SK-N-DZ (cell line): ENCODE data around the gene MARK1.
A peak's percentile ranks its signal among the peaks of the same experiment; 100 is the strongest.

Experiments
- DNase-seq: peaks from one replicate; pipeline ENCODE4 v3.0.0-alpha.2; 2015; ENCODE audit warnings: low spot score

The MARK1 gene

GRCh38 chr1:220528679-220529501, 954 bp downstream of the MARK1 start:
- DNase-seq, result peak; percentile 33

- DNase-seq, result no peak
Measured at GRCh38 chr1:220529521-220530020, 1.6 kb downstream of the MARK1 start.

- no peak for DNase-seq
Measured at GRCh38 chr1:220533504-220534109, 5.7 kb downstream of the MARK1 start.

GRCh38 chr1:220544901-220545303, 17.0 kb downstream of the MARK1 start:
- peak; percentile 9 for DNase-seq

- DNase-seq, result no peak
Measured at GRCh38 chr1:220550811-220551399, 23.0 kb downstream of the MARK1 start.

- no peak for DNase-seq
Measured at GRCh38 chr1:220551718-220552117, 23.8 kb downstream of the MARK1 start.

GRCh38 chr1:220552672-220553260, 24.8 kb downstream of the MARK1 start:
- DNase-seq, result no peak

- no peak for DNase-seq
Measured at GRCh38 chr1:220556641-220557040, 28.7 kb downstream of the MARK1 start.

GRCh38 chr1:220563564-220563963, 35.6 kb downstream of the MARK1 start:
- DNase-seq, result no peak

- no peak for DNase-seq
Measured at GRCh38 chr1:220564216-220564615, 36.3 kb downstream of the MARK1 start.

GRCh38 chr1:220565670-220566069, 37.7 kb downstream of the MARK1 start:
- DNase-seq, result peak; percentile 7

GRCh38 chr1:220566869-220567268, 38.9 kb downstream of the MARK1 start:
- no peak for DNase-seq

- no peak for DNase-seq
Measured at GRCh38 chr1:220572416-220572815, 44.5 kb downstream of the MARK1 start.

GRCh38 chr1:220573836-220574235, 45.9 kb downstream of the MARK1 start:
- no peak for DNase-seq

GRCh38 chr1:220575718-220576497, 48.0 kb downstream of the MARK1 start:
- DNase-seq, result no peak

GRCh38 chr1:220577926-220578325, 50.0 kb downstream of the MARK1 start:
- no peak for DNase-seq

GRCh38 chr1:220579317-220579716, 51.4 kb downstream of the MARK1 start:
- no peak for DNase-seq

GRCh38 chr1:220592714-220593113, 64.8 kb downstream of the MARK1 start:
- no peak for DNase-seq

GRCh38 chr1:220594356-220594755, 66.4 kb downstream of the MARK1 start:
- no peak for DNase-seq

GRCh38 chr1:220595179-220595578, 67.2 kb downstream of the MARK1 start:
- DNase-seq, result no peak

GRCh38 chr1:220604926-220605325, 77.0 kb downstream of the MARK1 start:
- no peak for DNase-seq
